Ecto neural progenitor cell (in vitro differentiated cells): ENCODE results near the gene CCDC50.

Source experiments
- DNase-seq: peaks from one replicate; pipeline ENCODE4 v3.0.0-alpha.2; 2018; ENCODE audit warnings: low spot score

The CCDC50 gene

GRCh38 chr3:191347228-191347627, 18.0 kb downstream of the CCDC50 start:
- DNase-seq = no peak

GRCh38 chr3:191348098-191348497, 18.9 kb downstream of the CCDC50 start:
- no peak for DNase-seq

- DNase-seq = no peak
These were observed 21.3 kb downstream of the CCDC50 start for GRCh38 chr3:191350396-191351090.

- DNase-seq = no peak
These were observed 22.8 kb downstream of the CCDC50 start for GRCh38 chr3:191352014-191352413.

GRCh38 chr3:191353022-191353777, 24.0 kb downstream of the CCDC50 start:
- DNase-seq = no peak

- DNase-seq = no peak
These were observed 26.2 kb downstream of the CCDC50 start for GRCh38 chr3:191355406-191355805.

- no peak for DNase-seq
These were observed 27.6 kb downstream of the CCDC50 start for GRCh38 chr3:191356631-191357439.

GRCh38 chr3:191357909-191358308, 28.7 kb downstream of the CCDC50 start:
- no peak for DNase-seq

GRCh38 chr3:191358929-191359328, 29.7 kb downstream of the CCDC50 start:
- DNase-seq = no peak

- DNase-seq = no peak
These were observed 31.4 kb downstream of the CCDC50 start for GRCh38 chr3:191360620-191361019.

GRCh38 chr3:191361456-191361855, 32.3 kb downstream of the CCDC50 start:
- no peak for DNase-seq

GRCh38 chr3:191362037-191362436, 32.8 kb downstream of the CCDC50 start:
- no peak for DNase-seq

GRCh38 chr3:191362524-191363090, 33.4 kb downstream of the CCDC50 start:
- no peak for DNase-seq

- DNase-seq = no peak
These were observed 34.0 kb downstream of the CCDC50 start for GRCh38 chr3:191363221-191363620.

GRCh38 chr3:191366675-191367074, 37.5 kb downstream of the CCDC50 start:
- DNase-seq = no peak

- DNase-seq = no peak
These were observed 39.8 kb downstream of the CCDC50 start for GRCh38 chr3:191368755-191369615.

- DNase-seq = no peak
These were observed 40.4 kb downstream of the CCDC50 start for GRCh38 chr3:191369616-191370010.

- DNase-seq = no peak
These were observed 42.9 kb downstream of the CCDC50 start for GRCh38 chr3:191372122-191372521.

GRCh38 chr3:191373327-191373726, 44.1 kb downstream of the CCDC50 start:
- no peak for DNase-seq

- no peak for DNase-seq
These were observed 47.4 kb downstream of the CCDC50 start for GRCh38 chr3:191376516-191377141.
